ENCODE measurements around the gene DRGX.

DNA sequence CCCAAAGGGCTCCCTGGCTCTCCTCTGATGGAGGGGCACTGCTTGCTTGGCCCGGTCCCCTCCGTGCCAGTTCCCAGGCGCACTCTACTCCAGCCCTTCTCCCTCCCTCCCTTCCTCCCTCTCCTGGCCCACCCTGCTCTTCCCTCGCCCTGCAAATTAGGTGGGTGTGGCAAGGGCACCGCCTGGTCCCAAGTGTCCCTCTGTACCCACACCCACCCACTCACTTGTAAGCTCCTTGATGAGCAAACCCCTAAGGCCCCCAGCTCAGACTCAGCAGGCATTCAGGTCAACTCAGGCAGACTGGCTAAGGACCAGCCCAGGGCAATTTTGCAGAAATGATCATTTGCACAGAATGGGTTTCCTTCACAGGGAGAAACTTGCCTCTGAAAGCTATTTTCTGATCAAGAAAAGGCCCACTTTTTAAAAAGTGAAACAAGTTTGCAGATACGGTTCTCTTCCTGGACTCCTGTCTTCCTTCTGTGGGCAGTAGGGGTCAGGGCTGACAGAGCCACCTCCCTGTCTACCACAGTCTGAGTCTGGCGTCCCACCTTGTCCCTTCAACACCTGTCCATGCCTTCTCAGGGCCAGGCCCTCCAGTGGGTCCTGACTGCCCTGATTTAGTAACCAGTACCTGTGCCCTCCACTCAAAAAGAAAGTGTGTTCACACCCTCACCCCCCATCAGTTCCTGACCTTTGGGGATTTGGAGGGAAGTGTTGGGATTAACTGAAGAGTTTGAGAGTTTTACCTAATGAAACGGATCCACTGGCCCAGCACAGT lies 68.7 kb downstream of the DRGX start:
- TF ChIP-seq EZH2phosphoT487 (IDR thresholded peaks at IDR 0.05; ENCODE audit: insufficient read depth, low read depth) (no peak), EZH2 (IDR thresholded peaks at IDR 0.05; ENCODE audit: insufficient read depth, poor library complexity, severe bottlenecking) (no peak)

Measured in GM23248 (cell line).